GM19324 (cell line): Measurements from ENCODE around the gene MAGIX.
A peak's percentile ranks its signal among the peaks of the same experiment; 100 is the strongest.

Source experiments
- ATAC-seq: cut with Tn5 transposase; IDR thresholded peaks from one replicate; pipeline ENCODE4 v1.9.1; 2021; ENCODE audit warnings: mild to moderate bottlenecking, moderate library complexity; ENCODE audit not compliant: unreplicated experiment, low FRiP score

MAGIX gene

DNA sequence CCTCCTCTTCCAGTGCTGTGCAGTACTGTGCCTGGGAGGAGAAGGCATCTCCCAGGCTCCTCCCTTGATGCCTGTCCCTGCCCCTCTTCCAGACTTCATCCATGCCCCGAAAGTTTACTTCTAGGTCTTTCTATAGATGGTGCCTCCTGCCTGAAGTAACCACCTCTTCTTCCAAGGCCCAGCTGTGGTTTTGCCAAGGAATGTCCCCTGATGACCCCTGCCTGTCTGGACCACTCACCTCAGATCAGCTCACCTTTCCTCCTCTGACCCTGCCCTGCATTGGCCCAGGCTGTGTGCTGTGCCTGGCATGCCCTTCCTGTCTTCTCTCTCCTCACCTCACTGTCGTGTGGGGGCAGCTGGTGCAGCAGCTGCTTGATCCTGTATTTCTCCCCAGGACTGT lies 16.8 kb downstream of the MAGIX start:
- ATAC-seq = no peak

DNA sequence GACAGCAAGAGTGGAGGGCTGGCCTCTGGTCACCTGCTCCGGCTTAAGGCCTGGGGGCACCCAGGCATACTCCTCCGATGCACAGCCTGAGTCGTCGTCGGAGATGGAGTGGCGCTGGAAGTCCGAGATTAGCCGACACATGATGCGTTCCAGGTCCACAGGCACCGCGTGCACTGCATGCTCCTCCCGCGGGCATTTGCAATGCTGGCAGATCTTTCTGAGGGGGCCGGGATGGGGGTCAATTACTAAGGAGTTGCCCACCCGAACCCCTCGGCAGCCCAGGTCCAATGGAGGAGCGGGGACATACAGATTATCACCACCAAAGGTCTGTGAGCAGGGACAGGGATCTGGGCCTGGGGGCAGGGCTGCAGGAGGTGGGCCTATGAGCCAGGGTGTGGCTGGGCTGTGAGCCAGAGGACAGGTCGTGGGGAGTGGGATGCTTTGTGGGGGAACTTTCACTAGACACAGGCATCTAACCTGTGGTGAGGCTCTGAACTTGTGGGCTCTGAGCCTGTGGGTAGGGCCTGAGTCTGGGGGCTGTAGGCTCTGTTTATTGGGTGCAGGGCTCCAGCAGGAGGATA lies 21.2 kb downstream of the MAGIX start:
- no peak for ATAC-seq

DNA sequence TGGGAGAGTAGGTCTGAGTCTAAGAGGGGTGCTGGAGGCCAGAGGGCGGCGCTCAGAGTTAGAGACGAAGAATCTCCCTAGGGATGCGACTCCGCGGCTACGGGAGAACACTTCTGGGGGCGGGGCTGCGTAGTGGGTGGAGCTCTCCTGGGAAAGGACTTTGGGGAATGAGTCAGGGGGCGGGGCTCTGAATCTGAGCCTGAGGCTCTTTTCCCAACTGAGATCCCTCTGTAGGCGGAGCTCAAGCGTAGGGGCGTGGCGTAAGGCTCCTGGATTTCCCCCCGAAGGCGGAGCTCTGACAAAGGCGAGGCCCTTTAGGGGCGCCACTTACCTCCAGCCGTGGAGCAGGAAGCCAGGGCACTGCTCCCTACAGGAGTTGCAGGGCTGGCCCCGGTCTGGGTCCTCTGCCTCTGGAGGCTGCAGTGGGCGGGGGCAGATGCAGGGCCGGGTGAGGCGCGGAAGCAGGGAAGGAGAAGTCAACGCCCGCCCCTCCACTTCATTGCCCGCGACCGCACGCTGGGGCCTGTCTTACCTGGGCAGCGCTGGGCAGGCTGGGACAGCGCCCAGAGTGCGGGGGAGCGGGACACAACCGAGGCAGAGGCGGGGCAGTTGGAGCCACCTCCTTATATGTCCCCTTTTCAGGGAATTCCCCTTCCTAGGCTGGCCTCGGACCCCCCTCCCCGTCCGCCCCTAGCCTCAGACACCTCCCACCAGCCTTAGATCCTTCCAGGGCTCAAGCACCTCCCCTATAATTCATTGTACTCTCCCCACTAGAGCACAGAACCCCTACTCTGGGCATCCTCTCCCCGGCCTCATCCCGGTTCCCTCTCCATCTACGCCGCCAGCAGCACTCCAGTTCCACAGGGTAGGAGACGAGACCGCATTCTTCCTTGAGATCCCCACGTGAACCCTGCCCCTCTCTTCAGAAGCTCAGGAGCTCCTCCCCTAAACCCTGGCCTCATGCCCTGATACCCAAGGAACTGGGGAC lies 22.0 kb downstream of the MAGIX start:
- no peak for ATAC-seq

DNA sequence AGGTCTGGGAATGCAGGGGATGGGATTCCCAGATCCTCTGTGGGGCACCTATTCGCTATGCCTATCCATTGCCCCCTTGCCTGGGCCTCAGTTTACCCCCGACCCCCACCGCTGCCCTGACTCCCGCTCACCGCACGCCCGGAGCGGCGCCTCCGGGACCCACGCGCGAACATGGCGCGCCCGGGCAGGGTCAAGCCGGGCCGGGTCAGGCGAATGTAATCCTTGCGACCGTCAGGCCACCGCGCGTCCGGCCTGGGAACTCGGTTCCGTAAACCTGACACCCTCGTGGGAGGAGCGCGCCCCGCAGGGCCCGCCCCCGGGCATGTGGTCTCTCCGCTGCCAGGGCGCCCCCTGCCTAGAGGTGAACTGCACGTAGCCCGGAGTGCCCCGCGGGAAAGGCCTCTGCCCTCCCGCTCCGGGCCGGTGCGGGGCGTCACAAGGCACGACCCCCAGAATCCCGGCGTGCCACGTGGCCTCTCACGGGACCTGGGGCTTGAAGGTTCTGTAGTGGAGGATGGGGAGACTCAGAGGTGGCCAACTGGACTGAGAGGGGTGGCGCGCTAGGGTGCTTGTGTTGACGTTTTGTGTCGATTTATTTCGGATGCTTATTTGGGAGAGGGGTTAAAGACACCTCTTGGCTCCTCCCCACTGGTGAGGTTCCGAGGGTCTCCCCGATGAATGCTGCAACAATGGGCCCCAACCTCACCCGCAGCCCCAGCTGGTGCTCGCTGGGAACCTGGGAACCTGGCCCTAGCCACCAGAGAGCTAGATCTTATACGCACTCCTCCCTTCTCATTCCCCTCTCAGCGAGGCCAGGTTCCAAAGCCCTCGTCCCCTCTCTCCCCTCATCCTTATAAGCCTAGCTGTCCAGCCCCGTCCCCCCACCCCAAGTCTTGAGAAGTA lies 23.8 kb downstream of the MAGIX start, which contains the start of gene PRICKLE3:
TSS of gene PRICKLE3 (minus strand) at position 249 of the 903 bp plus-strand sequence. CDS start at position 173, 76 bp downstream.
- ATAC-seq = no peak

DNA sequence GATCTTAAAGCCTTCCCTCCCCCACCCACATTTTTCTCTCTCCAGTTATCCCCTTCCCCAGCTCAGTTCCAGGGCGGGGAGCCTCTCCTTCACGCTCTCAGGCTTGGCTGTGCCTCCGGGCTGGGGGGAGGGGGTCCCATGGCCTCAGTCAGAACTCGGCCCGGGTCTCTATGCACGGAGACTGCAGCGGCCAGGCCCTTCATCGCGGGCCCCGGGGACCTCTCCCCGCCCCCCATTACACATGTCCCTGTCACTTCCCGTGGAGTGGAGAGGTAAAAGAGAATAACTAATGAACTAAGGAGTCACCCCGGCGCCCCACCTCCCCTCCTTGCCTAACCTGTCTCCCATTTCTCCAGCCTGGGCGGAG lies 24.5 kb downstream of the MAGIX start:
- ATAC-seq = no peak

DNA sequence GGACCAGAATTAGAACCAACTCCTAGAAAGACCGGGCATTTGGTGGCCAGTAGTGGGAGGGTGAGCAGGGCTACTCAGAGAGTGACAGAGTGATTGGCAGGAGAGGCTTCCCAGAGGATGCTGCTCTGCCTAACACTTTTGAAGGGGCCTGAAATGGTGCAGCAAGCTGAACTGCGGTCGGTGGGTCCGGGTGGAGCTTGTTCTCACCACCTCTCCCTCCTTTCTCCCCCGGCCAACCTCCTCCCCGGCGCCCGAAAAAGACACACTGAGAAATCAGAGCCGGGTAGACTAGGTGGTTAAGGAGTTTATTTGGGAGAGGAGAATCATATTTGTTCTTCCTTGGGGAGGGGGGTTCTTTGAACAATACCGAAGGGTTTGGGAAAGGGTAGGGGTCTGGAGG lies 25.0 kb downstream of the MAGIX start:
- no peak for ATAC-seq

DNA sequence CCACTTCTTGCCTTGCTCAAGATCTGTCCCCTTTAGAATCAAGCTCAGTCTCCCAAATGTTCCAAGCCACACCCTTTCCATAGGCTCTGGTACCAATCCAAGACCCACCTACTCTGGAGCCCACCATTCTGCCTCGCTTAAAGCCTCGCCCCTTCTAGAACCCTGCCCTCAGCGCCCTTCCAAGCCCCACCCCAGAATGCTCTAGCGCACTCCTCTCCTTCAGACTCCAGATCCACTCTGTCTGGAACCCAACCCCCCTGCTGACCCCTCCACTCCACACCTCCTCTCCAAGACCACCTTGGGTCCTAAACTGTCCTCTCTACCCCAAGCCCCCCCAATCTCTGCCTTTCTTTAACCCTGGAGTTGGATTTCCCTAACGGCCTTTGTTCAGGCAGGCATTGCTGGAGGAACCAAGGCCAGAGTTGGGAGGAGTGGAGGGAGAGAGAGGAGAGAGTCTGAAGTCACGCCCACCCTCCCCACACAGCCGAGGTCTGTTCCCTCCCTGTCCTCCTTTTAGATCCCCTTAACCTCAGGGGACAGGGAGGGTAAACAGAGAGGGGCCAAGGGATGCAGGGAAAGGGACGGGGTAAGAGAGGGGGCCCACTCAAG lies 26.0 kb downstream of the MAGIX start:
- ATAC-seq = no peak

DNA sequence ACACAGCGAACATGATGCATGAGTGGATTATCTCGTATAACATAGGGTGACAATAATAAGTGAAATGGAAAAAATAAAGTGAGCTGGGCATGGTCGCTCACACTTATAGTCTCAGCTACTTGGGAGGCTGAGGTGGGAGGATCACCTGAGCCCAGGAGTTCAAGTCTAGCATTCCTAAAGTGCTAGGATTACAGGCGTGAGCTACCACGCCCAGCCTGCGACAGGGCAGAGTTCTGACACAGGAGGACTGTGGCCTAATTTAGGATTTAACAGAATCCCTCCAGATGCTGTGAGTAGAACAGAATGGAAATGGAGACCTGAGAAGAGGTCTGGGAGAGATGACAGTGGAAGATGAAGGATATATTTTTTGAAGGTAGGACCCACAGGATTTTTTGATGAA lies 27.0 kb downstream of the MAGIX start:
- no peak for ATAC-seq

DNA sequence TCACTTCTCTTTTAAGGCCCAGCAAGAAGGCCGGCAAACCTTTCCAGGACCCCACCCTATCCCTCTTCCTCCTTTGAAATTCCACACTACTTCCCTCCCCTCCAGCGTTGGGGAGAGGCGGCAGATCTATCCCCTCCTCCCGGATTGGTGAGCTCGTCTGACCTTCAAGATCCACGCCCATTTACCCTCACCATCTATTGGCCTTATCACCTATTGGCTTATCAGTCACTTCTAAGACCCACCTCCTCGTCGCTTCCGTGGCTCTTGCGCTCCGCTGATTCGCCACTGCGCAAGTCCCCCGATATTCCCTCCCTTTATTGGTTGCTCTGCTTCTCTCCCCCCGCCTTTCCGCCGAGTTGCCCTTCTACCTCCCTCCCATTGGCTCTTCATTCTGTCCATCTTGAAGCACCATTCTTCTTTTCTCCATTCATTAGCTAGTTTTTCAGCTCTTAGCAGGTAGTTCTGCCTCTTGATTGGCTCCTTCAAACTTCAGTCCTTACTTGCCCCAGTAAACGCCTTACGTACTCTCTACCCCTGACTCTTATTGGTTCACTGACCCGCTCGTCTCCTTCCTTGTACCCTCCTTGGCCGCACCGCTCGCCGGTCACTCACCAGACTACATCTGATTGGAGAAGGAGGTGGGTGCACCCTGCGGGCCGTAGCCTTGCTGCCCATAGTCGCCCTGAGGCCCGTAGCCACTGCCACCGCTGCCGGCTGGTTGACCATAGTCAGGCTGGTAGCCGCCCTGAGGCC lies 28.4 kb downstream of the MAGIX start:
- peak; percentile 88 for ATAC-seq

DNA sequence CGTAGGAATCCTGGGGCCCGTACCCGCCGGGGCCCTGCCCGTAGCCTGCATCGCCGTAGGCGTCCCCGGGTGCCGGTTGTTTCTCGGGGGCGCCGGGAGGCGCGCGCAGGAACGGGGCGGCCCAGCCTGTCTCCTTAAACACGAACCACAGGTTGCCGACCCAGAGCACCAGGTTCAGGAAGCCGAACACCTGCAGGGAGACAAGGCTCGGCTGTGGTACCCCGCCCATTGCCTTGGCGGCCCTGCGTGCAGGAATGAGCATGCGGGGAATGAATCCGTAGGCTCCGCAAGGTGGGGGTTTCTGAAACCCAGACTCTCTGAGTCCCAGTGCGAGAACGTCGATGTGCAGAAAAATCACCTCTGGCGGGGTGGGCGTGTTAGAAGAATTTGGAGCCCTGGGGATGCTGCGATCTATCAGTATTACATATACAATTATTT lies 29.0 kb downstream of the MAGIX start:
- no peak for ATAC-seq

DNA sequence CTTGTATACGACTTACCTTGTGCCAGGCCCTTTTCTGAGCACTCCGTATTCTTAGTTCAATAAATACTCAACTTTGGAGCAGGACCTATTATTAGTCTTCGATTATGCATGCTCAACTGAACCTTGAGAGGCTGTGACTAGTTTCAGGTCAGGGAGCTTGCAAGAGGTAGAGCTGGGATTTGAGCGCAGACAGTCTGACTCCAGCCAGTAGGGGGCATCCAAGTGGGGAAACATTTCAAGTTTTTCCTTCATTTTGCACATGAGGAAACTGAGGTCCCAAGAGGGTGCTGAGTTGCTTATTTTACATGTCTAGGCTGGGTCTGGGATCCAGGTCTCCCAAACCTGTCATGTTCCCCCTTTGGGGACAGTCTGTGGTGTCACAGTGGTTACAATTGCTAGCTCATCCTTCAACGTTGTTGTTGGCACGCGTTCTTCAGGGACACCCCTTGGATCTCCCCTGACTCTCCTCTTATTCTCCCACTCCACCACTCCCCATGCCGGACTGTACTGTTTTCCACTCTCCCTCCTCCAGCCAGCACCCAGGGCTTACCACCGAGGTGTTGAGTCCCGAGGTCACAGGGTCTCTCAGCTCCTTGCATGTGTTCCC lies 30.3 kb downstream of the MAGIX start:
- ATAC-seq = no peak

DNA sequence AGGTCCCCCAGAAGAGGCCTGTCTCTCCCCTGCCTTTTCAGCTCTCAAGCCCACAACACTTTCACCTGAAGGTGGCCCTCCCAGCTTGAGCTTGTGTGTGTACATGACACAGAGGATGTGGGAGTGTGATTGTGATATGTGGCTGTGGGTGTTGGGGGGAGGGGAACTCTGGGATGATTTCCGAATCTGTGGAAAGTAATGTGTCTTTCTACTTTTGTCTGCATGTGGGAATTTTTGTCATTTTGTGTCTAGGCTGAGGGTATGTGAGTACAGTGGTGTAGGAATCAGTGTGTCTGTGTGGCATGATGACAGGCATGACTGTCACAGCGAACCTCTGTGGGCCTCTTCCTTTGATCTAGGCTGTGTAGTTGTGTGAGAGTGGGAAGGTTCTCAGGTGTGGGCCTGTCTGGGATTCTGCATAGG lies 31.0 kb downstream of the MAGIX start:
- no peak for ATAC-seq

DNA sequence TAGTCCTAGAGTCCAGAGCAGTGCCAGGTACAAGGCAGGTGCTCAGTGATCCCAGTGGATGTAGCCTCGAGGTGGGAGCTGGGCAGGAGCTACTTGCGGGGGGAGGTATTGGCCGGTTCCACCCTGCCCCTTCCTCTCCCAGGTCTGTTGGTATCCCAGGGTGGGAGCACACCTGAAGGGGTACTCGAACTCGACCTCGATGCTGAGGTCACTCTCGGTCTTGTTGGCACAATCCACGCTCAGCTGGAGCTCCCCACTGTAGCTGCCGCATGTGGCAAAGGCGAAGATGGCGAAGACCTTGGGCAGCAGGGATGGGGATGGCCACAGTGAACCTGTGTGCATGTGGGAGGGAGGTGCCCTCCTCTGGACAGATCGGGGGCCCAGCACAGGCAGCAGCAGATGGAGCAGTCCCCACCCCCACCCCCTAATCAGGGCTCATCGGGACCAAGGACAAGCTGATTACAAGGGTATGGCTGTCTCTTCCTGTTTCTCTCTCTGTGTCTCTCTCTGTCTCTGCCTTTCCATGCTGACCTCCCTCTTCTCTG lies 35.1 kb downstream of the MAGIX start:
- ATAC-seq = no peak

DNA sequence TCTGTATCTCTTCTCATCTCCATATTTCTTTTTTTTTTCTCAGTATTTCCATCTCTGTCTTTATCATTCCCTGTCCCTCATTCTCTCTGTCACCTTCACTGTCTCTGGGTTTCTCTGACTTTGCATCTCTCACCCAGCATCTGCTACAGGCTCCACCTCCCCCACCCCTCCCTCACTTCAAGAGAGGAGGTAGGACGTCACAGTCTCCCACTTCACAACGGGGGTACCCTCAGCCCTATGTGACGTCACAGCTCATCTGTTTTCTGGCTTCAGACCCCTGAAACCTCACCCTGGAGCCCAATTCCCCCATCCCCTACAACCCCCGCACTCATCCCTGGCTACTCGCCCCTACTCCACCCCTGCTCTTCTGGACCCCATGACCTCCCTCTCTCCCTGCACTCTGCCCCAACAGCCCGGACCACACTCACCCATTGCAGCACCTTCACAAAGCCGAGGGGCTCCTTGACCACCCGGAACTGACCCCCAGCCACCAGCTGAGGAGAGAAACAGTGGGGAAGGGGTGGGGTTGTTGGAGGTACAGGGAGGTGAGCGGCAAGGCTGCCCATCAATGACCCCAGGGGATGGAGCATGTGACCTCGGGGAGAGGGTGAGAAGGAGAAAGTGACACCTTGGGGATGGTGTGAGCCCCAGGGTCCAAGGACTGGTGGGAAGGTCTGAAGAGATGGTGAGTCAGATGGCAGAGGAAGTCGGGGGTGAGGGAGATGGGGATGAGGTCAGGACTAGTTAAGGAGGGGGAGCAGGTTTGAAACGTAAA lies 36.2 kb downstream of the MAGIX start:
- ATAC-seq = no peak

DNA sequence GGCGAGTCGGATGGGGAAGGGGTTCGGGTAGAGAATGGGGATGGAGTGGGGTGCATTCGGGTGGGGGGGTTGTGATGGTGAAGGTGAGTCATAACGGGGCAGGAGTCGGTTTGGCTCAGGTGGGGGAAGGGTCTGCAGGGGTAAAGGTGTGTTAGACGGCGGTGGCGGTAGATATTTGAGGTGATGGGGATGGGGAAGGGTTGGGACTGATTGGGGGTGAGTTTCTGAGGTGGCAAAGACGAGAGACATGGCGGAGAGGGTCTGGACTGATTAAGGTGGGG lies 36.7 kb downstream of the MAGIX start:
- no peak for ATAC-seq

DNA sequence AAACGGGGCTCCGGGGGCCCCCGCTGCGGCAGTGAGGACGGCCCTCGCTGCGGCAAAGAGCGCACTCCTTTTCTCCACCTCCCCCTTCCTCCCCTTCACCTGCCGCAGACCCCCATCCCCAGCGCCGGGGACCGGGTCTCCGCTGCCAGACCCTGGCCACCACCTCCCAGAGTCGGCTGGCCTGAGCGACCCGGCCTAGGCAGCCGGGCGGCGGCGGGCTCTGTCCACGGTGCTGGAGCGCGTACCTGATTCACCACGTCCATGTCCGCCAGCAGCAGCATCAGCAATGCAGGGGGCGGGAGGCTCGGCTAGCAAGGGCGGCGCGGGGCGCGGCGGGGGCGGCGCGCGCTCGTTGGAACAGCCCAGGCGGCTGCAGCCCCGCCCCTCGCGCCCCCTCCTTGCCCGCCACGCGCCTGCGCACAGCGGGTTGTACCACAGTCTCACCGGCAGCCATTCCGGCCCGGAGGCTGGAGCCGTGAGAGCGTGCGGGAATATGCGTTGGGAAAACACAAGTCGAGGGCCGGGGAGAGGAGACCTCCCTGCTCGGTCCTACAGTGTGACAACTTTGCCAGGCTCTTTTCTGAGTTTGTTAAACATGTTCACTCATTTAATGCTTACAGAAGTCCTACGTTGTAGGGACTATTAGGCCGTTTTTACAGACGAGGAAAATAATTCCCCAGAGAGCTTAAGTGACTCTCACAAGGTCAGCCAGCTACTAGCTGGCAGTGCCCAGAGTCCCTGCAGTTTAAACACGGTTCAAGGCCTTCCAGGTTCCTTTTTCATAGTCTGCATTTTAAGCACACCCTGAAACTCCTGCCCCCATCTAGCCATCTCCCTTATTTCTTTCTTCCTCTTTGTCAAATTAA lies 37.6 kb downstream of the MAGIX start, which contains the start of gene SYP:
TSS of gene SYP (minus strand) at position 288 of the 866 bp plus-strand sequence. CDS start at position 281, 7 bp downstream.
- peak; percentile 78 for ATAC-seq

DNA sequence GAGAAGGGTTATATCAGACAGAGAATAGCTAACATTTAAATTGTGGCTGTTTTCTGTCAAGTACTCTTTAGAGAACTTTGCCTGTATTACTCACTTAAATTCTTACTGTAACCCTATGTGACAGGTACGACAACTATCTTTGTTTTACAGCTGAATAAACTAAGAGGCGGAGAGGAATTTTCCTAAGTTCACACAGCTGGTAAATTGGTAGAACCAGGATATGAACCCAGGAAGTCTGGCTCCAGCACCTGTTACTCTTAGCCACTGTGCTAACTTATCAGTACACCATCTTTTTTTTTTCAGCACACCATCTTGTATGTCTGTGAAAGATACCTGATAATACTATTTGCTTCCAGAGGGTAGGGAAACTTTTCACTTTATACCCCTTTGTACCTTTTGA lies 39.5 kb downstream of the MAGIX start:
- ATAC-seq = no peak
